Hepatocyte (in vitro differentiated cells): ENCODE results near the gene DSE. TPM values are rescaled to one million over a fixed set of nuclear protein-coding genes. Genes with fewer than 3 reads are reported as not detected.

Source experiments
- DNase-seq: peaks from one replicate; pipeline ENCODE4 v3.0.0-alpha.2; 2016; ENCODE audit warnings: low spot score
- H2AFZ ChIP-seq: fragments of 200-600 bp; sonication (generic); 2 replicates; pipeline ENCODE4 v1.6.0; 2016; ENCODE audit warnings: antibody characterized with exemption, mild to moderate bottlenecking
- H3K27ac ChIP-seq: fragments of 200-600 bp; sonication (generic); 2 replicates; pipeline ENCODE4 v1.5.1; 2016; ENCODE audit warnings: mild to moderate bottlenecking
- H3K27me3 ChIP-seq: fragments of 200-600 bp; sonication (generic); 2 replicates; pipeline ENCODE4 v1.6.1; 2016
- H3K36me3 ChIP-seq: fragments of 200-600 bp; sonication (generic); replicated peaks from 2 replicates; pipeline ENCODE4 v1.5.1; 2016; ENCODE audit warnings: low read depth; ENCODE audit not compliant: insufficient read depth
- H3K4me1 ChIP-seq: fragments of 200-600 bp; sonication (generic); 2 replicates; pipeline ENCODE4 v1.5.1; 2016; ENCODE audit warnings: mild to moderate bottlenecking, moderate library complexity; ENCODE audit not compliant: insufficient read depth
- H3K4me2 ChIP-seq: fragments of 200-600 bp; sonication (generic); 2 replicates; pipeline ENCODE4 v1.6.0; 2016
- H3K4me3 ChIP-seq: fragments of 200-600 bp; sonication (generic); 2 replicates; pipeline ENCODE4 v1.5.1; 2016; ENCODE audit warnings: mild to moderate bottlenecking
- H3K79me2 ChIP-seq: fragments of 200-600 bp; sonication (generic); 2 replicates; pipeline ENCODE4 v1.6.0; 2017; ENCODE audit warnings: mild to moderate bottlenecking
- H3K9me2 ChIP-seq: fragments of 200-600 bp; sonication (generic); replicated peaks from 2 replicates; pipeline ENCODE4 v1.6.0; 2017; ENCODE audit warnings: mild to moderate bottlenecking; ENCODE audit not compliant: insufficient read depth
- H3K9me3 ChIP-seq: fragments of 200-600 bp; sonication (generic); 2 replicates; pipeline ENCODE4 v1.5.1; 2016; ENCODE audit warnings: low read depth, mild to moderate bottlenecking
- H4K20me1 ChIP-seq: fragments of 200-600 bp; sonication (generic); 2 replicates; pipeline ENCODE4 v1.6.0; 2016; ENCODE audit warnings: mild to moderate bottlenecking; ENCODE audit not compliant: insufficient read depth, poor library complexity, severe bottlenecking
- CTCF ChIP-seq: fragments of 200-600 bp; sonication (generic); IDR thresholded peaks from 2 replicates; pipeline ENCODE4 v1.5.1; 2016; ENCODE audit warnings: antibody characterized with exemption, mild to moderate bottlenecking; ENCODE audit not compliant: poor library complexity
- EZH2 ChIP-seq: fragments of 200-600 bp; sonication (generic); IDR thresholded peaks from 2 replicates; pipeline ENCODE4 v1.6.1; 2016; ENCODE audit warnings: antibody characterized with exemption, mild to moderate bottlenecking, borderline replicate concordance
- EZH2phosphoT487 ChIP-seq: fragments of 200-600 bp; sonication (generic); IDR thresholded peaks from one replicate; pipeline ENCODE4 v1.6.1; 2018; ENCODE audit warnings: antibody characterized with exemption, mild to moderate bottlenecking, low read depth, moderate library complexity; ENCODE audit not compliant: unreplicated experiment, severe bottlenecking
- WGBS: methylation state at CpG from one replicate; pipeline ENCODE4 v1.1.6; 2016; ENCODE audit warnings: low lambda C conversion rate; ENCODE audit errors: missing lambda C conversion rate; 5-methylcytosine and 5-hydroxymethylcytosine counted together
- polyA plus RNA-seq: library from polyadenylated mRNA; unstranded; fragments of >200 nt; fragmentation: Nextera tagmentation; extraction: Ambion mirVana; gene quantifications from 2 replicates; pipeline ENCODE4 v1.2.1, GENCODE V29; 2016
- total RNA-seq: library from RNA; depleted of rRNA; stranded (reverse); fragments of >200 nt; gene quantifications from 2 replicates; pipeline ENCODE4 v1.2.3, GENCODE V29; 2014

The DSE gene
- total and polyA plus RNA-seq, 2 experiments from 2014 or later, result 19.9 to 45.0 TPM

- Histone ChIP-seq H3K4me2 (no peak overlapping the region), H3K4me1 (no peaks in the 10 kb centered on the region), H3K27ac (no peak overlapping the region), H3K79me2 (peaks cover 55% of the 10 kb centered on the region), H3K27me3 (no peaks in the 10 kb centered on the region), H3K9me3 (no peaks in the 10 kb centered on the region), H3K9me2 (no peaks in the 10 kb centered on the region), H2AFZ (no peak overlapping the region), H3K4me3 (no peak overlapping the region), H3K36me3 (no peaks in the 10 kb centered on the region), H4K20me1 (no peaks in the 10 kb centered on the region)
- 75% methylated on average over 3 of the region's 3 CpGs for WGBS
- DNase-seq, result no peak
- TF ChIP-seq EZH2phosphoT487 (no peak), CTCF (no peak), EZH2 (no peak)
Observed at GRCh38 chr6:116417661-116418060, 46.9 kb downstream of the DSE start.

- Histone ChIP-seq H3K4me3 (no peak overlapping the region), H3K4me2 (no peak overlapping the region), H3K79me2 (peaks cover 61% of the 10 kb centered on the region), H3K9me3 (no peaks in the 10 kb centered on the region), H3K27me3 (no peaks in the 10 kb centered on the region), H2AFZ (no peak overlapping the region), H4K20me1 (no peaks in the 10 kb centered on the region), H3K36me3 (no peaks in the 10 kb centered on the region), H3K4me1 (no peaks in the 10 kb centered on the region), H3K9me2 (no peaks in the 10 kb centered on the region), H3K27ac (no peak overlapping the region)
- TF ChIP-seq EZH2phosphoT487 (no peak), CTCF (no peak), EZH2 (no peak)
- WGBS, result 83% methylated on average over 2 of the region's 2 CpGs
- DNase-seq, result no peak
Observed at GRCh38 chr6:116419069-116419786, 48.5 kb downstream of the DSE start.

- no peak overlapping the region for H3K4me3 ChIP-seq
- H3K9me2 ChIP-seq, result no peaks in the 10 kb centered on the region
- WGBS, result 99% methylated on average over 5 of the region's 5 CpGs
- no peaks in the 10 kb centered on the region for H3K9me3 ChIP-seq
- no peaks in the 10 kb centered on the region for H3K27me3 ChIP-seq
- H3K4me2 ChIP-seq, result no peak overlapping the region
- no peak overlapping the region for H2AFZ ChIP-seq
- no peaks in the 10 kb centered on the region for H3K36me3 ChIP-seq
- H3K27ac ChIP-seq, result no peak overlapping the region
- DNase-seq, result no peak
- no peaks in the 10 kb centered on the region for H3K4me1 ChIP-seq
- peaks cover 59% of the 10 kb centered on the region for H3K79me2 ChIP-seq
- no peaks in the 10 kb centered on the region for H4K20me1 ChIP-seq
- TF ChIP-seq EZH2 (no peak), EZH2phosphoT487 (no peak), CTCF (no peak)
Observed at GRCh38 chr6:116420341-116420740, 49.6 kb downstream of the DSE start.

GRCh38 chr6:116422238-116422637 lies 51.5 kb downstream of the DSE start:
- H3K27me3 ChIP-seq, result no peaks in the 10 kb centered on the region
- H3K79me2 ChIP-seq, result peaks cover 43% of the 10 kb centered on the region
- H3K27ac ChIP-seq, result no peak overlapping the region
- 80% methylated on average over 3 of the region's 3 CpGs for WGBS
- no peaks in the 10 kb centered on the region for H3K36me3 ChIP-seq
- no peak overlapping the region for H3K4me2 ChIP-seq
- H3K4me1 ChIP-seq, result no peaks in the 10 kb centered on the region
- DNase-seq, result no peak
- no peaks in the 10 kb centered on the region for H3K9me3 ChIP-seq
- H2AFZ ChIP-seq, result no peak overlapping the region
- H3K4me3 ChIP-seq, result no peak overlapping the region
- TF ChIP-seq EZH2, result no peak
- no peak for TF ChIP-seq EZH2phosphoT487
- TF ChIP-seq CTCF, result no peak
- no peaks in the 10 kb centered on the region for H4K20me1 ChIP-seq
- no peaks in the 10 kb centered on the region for H3K9me2 ChIP-seq
